ENCODE measurements around the gene PDCD2.

GRCh38 chr6:170525795-170526194, 58.6 kb downstream of the PDCD2 start:
- TF ChIP-seq, protein P1, sequence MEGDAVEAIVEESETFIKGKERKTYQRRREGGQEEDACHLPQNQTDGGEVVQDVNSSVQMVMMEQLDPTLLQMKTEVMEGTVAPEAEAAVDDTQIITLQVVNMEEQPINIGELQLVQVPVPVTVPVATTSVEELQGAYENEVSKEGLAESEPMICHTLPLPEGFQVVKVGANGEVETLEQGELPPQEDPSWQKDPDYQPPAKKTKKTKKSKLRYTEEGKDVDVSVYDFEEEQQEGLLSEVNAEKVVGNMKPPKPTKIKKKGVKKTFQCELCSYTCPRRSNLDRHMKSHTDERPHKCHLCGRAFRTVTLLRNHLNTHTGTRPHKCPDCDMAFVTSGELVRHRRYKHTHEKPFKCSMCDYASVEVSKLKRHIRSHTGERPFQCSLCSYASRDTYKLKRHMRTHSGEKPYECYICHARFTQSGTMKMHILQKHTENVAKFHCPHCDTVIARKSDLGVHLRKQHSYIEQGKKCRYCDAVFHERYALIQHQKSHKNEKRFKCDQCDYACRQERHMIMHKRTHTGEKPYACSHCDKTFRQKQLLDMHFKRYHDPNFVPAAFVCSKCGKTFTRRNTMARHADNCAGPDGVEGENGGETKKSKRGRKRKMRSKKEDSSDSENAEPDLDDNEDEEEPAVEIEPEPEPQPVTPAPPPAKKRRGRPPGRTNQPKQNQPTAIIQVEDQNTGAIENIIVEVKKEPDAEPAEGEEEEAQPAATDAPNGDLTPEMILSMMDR (IDR thresholded peaks at IDR 0.05): no peak
- no peak for TF ChIP-seq EZH2 (IDR thresholded peaks at IDR 0.05; ENCODE audit: borderline replicate concordance, insufficient read depth, low read depth, low read length, poor library complexity, severe bottlenecking)
